Uterus (tissue), 4 donors: Measurements from ENCODE around the gene TUFT1. TPM values are rescaled to one million over a fixed set of nuclear protein-coding genes. Genes with fewer than 3 reads are reported as not detected.

Experiments used
- DNase-seq, 2 donors: peaks; one replicate each; pipeline ENCODE4 v3.0.0-alpha.2; 2019 to 2020
- H3K27ac ChIP-seq, 2 donors: fragments of 200-600 bp; sonication (generic); 1 replicate in 1 of 2; 2 replicates in 1 of 2; pipeline ENCODE4 v1.5.1; 2016 to 2018
- H3K27me3 ChIP-seq, 2 donors: fragments of 200-600 bp; sonication (generic); one replicate each; pipeline ENCODE4 v1.5.1; 2018 to 2019; ENCODE audit warnings: control low read depth in 1 of 2
- H3K36me3 ChIP-seq, 2 donors: fragments of 200-600 bp; sonication (generic); one replicate each; pipeline ENCODE4 v1.5.1; 2019; ENCODE audit warnings: control low read depth in 1 of 2
- H3K4me1 ChIP-seq, 2 donors: fragments of 200-600 bp; sonication (generic); one replicate each; pipeline ENCODE4 v1.5.1; 2018 to 2019; ENCODE audit warnings: control low read depth in 1 of 2
- H3K4me3 ChIP-seq, 2 donors: fragments of 200-600 bp; sonication (generic); 1 replicate in 1 of 2; 2 replicates in 1 of 2; pipeline ENCODE4 v1.5.1; 2018 to 2019; ENCODE audit warnings: mild to moderate bottlenecking in 1 of 2
- H3K9me3 ChIP-seq, 2 donors: fragments of 200-600 bp; sonication (generic); one replicate each; pipeline ENCODE4 v1.5.1; 2019; ENCODE audit warnings: control low read depth in 1 of 2
- POLR2A ChIP-seq, 2 donors: fragments of 450-650 bp; IDR thresholded peaks; one replicate each; pipeline ENCODE4 v1.6.1; 2016; ENCODE audit warnings: antibody characterized with exemption in 2 of 2, mild to moderate bottlenecking in 1 of 2, moderate library complexity in 1 of 2
- intact Hi-C: fragments of 100-400 bp; cut with DNase I; formaldehyde crosslinking; loops from one replicate; pipeline ENCODE4 v1.15.1; 2023; ENCODE audit warnings: low total_unique reads
- total RNA-seq, 4 donors: library from RNA; depleted of rRNA in 3 of 4; stranded (reverse); fragments of >200 nt in 3 of 4; gene quantifications; one replicate each; pipeline versions ENCODE4 v1.1.0 to v1.2.4, GENCODE V29; 2014 to 2023
- TF ChIP-seq, protein P1 (sequence below), 4 experiments: fragments of 200-600 bp in 2 of 4; fragments of 450-650 bp in 2 of 4; sonication (generic) in 2 of 4; IDR thresholded peaks; one replicate each; pipeline ENCODE4 v1.5.1; 2016 to 2019; ENCODE audit warnings: antibody characterized with exemption in 4 of 4, mild to moderate bottlenecking in 2 of 4, moderate library complexity in 1 of 4
- donor health status: DM: yes; HTN: yes; CAD: no.

TUFT1 gene, protein sequence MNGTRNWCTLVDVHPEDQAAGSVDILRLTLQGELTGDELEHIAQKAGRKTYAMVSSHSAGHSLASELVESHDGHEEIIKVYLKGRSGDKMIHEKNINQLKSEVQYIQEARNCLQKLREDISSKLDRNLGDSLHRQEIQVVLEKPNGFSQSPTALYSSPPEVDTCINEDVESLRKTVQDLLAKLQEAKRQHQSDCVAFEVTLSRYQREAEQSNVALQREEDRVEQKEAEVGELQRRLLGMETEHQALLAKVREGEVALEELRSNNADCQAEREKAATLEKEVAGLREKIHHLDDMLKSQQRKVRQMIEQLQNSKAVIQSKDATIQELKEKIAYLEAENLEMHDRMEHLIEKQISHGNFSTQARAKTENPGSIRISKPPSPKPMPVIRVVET
- 1 to 10 TPM in 3 of 4 donors, under 1 TPM in 1; 0.29 to 7.3 (median 5.0) TPM for total RNA-seq

DNA sequence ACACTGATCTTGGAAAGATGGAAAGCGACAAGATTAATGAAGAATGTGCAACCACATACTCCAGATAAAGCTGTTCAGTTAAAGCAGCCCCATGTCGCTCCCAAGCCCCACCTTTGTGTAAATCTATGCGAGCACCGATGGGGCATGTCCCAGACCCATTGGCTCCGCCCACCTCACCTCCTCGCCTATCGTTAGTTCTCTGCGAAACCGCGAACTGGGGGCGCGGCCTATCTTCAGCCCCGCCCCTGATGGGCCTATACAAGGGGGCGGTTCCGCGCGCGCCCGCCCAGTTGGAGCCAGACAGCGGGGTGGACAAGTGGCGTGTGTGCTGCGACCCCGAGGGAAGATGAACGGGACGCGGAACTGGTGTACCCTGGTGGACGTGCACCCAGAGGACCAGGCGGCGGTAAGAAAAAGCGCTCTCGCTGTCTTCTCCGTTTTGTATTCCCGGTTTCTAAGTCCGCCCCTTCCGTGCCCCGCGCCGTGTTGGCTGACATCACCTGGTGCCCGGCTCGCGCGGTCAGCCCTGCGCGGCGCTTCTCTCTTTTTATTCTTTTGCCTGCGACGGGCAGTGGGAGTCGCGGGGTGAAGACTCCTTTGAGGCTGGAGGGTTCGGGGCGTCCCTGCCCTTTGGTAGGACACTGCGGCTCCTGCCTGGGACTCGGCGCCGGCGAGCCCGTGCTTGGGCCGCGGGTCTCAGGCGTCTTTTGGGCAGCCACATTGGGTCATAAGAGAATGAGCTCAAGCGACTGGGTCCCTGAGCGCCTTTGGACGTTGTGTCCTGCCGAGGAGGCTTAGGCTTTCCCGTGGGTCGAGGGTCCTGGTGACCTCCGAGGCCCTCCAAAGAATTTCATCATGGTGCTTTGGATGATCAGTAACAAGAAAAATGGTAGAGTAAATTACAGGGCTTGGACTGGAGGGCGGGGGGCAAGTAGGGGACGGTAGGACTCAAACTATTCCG, at the start of gene TUFT1:
Gene TUFT1 (plus strand): TSS at position 289 of the 961 bp plus-strand sequence. CDS start 58 bp downstream, at position 347.
- intact Hi-C loops: no loop called here
- Histone ChIP-seq H3K4me1 (peaks cover 0 to 4% of the 10 kb centered on the region in 2 donors), H3K27me3 (no peaks in the 10 kb centered on the region), H3K9me3 (no peaks in the 10 kb centered on the region), H3K4me3 (peak within 1 kb of the TSS; percentile 61 to 76), H3K36me3 (no peaks in the 10 kb centered on the region), H3K27ac (peak within 1 kb of the TSS; percentile 67 to 86)
- peak; percentile 90 to 94 for DNase-seq
- TF ChIP-seq POLR2A (IDR thresholded peaks at IDR 0.05): peak; percentile 94 to 95
- TF ChIP-seq, protein P1, sequence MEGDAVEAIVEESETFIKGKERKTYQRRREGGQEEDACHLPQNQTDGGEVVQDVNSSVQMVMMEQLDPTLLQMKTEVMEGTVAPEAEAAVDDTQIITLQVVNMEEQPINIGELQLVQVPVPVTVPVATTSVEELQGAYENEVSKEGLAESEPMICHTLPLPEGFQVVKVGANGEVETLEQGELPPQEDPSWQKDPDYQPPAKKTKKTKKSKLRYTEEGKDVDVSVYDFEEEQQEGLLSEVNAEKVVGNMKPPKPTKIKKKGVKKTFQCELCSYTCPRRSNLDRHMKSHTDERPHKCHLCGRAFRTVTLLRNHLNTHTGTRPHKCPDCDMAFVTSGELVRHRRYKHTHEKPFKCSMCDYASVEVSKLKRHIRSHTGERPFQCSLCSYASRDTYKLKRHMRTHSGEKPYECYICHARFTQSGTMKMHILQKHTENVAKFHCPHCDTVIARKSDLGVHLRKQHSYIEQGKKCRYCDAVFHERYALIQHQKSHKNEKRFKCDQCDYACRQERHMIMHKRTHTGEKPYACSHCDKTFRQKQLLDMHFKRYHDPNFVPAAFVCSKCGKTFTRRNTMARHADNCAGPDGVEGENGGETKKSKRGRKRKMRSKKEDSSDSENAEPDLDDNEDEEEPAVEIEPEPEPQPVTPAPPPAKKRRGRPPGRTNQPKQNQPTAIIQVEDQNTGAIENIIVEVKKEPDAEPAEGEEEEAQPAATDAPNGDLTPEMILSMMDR (IDR thresholded peaks at IDR 0.05): peak in 1 of 4 experiments; percentile 25

DNA sequence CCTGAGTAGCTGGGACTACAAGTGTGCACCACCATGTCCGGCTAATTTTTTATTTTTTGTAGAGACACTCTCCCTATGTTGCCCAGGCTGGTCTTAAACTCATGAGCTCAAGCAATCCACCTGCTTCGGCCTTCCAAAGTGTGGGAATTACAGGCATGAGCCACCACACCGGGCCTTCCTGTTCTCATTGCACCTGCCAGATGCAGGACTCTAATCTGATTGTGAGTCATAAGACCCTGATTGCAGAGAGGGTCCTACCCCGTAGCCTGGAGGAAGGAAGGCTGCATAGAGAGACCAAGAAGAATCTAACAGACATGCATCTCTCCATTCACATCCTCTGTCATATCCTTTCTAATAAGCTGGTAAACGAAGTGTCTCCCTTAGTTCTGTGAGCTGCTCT, 48.5 kb upstream of the TUFT1 start:
- intact Hi-C loops: no loop called here
- Histone ChIP-seq H3K36me3 (no peaks in the 10 kb centered on the region), H3K9me3 (no peaks in the 10 kb centered on the region), H3K4me3 (no peak overlapping the region), H3K27ac (no peak overlapping the region), H3K27me3 (no peaks in the 10 kb centered on the region), H3K4me1 (no peaks in the 10 kb centered on the region)
- TF ChIP-seq POLR2A (IDR thresholded peaks at IDR 0.05): no peak
- TF ChIP-seq, protein P1 (IDR thresholded peaks at IDR 0.05): no peak
- DNase-seq: no peak

DNA sequence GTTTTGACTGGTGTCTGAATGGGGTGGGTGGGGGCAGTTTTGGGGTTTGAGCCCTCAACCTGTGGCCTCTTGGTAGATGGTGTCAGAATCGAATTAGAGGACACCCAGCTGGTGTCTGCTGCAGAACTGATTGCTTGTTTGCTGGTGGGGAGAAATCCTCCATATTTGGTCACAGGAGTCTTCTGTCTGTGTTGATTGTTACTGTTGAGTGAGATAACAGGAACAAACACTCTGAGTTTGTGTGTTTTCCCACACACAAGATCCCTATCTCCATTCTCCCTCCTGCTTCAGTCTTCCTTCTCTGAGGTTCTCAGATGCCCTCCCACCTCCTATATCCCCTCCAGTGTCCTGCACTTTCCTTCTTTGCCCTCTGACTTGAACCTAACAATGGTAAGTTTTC, 48.0 kb upstream of the TUFT1 start:
- Histone ChIP-seq H3K27ac (no peak overlapping the region), H3K4me1 (no peaks in the 10 kb centered on the region), H3K4me3 (no peak overlapping the region), H3K27me3 (no peaks in the 10 kb centered on the region), H3K9me3 (no peaks in the 10 kb centered on the region), H3K36me3 (no peaks in the 10 kb centered on the region)
- DNase-seq: no peak
- TF ChIP-seq, protein P1 (IDR thresholded peaks at IDR 0.05): no peak
- no peak for TF ChIP-seq POLR2A (IDR thresholded peaks at IDR 0.05)
- intact Hi-C loops: no loop called here

DNA sequence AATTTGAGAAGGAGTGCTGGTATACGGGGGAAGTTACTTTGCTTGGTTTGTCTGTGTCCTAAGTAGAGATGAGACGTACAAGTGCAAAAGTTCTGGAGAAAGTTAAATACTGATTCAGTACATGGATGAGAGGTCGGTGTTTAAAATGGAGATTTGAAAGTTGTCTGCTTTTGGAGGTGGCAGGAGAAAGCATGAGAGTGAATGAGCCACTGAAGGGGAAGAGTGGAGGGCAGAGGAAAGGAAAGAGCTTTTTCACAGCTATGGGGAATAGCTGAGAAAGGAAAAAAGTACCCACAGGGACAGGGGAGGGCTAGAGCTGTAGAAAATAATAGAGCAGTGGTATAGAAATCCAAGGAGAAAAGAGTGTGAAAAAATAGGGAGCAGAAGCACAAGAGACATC, 47.1 kb upstream of the TUFT1 start:
- no peak for DNase-seq
- Histone ChIP-seq H3K9me3 (no peaks in the 10 kb centered on the region), H3K4me3 (no peak overlapping the region), H3K4me1 (no peaks in the 10 kb centered on the region), H3K36me3 (no peaks in the 10 kb centered on the region), H3K27me3 (no peaks in the 10 kb centered on the region), H3K27ac (no peak overlapping the region)
- TF ChIP-seq POLR2A (IDR thresholded peaks at IDR 0.05): no peak
- TF ChIP-seq, protein P1 (IDR thresholded peaks at IDR 0.05): no peak
- intact Hi-C loops: no loop called here
